T-helper 2 cell treated with Interferon-gamma antibody and Interleukin-4, amounts not matched to agents 100 ng/mL and 5 ng/mL, for 36 hours (primary cell): ENCODE data around the gene TAF7. TPM values are rescaled to one million over a fixed set of nuclear protein-coding genes. Genes with fewer than 3 reads are reported as not detected.
"Not testable (repeated sequence)": the region's sequence is repeated elsewhere in the genome, so short reads cannot be mapped to it uniquely, and the experiment has no call there.

Source experiments
- intact Hi-C: fragments of 100-400 bp; cut with micrococcal nuclease; formaldehyde crosslinking; loops from one replicate; pipeline ENCODE4 v1.15.1; 2023
- total RNA-seq: library from RNA; stranded (reverse); gene quantifications from 2 replicates; pipeline ENCODE4 v1.2.3, GENCODE V29; 2022

Gene TAF7
- total RNA-seq = 60.8 and 64.9 TPM in 2 replicates

- intact Hi-C loops = loop anchor here (1.0 to 5.0 kb wide), 6 partner anchors 92 to 674 kb away; partner anchors contain the start of genes IK, NDUFA2 and PCDHGA10
Measured at GRCh38 chr5:141320225-141321169, at the start of gene TAF7. TSS of gene TAF7 (minus strand) at chr5:141320784. CDS start at chr5:141320044, 740 bp downstream.

- intact Hi-C loops = no loop called here
Measured at GRCh38 chr5:141366016-141366896, 45.7 kb upstream of the TAF7 start.

- intact Hi-C loops = loop anchor here (5.0 kb wide), 1 partner anchor 58 kb away; the partner anchor contains the start of gene PCDHGA11
Measured at GRCh38 chr5:141363952-141364660, 43.5 kb upstream of the TAF7 start, which contains the start of gene PCDHGA5. TSS of gene PCDHGA5 (plus strand) at chr5:141364162. CDS start at chr5:141364331, 169 bp downstream.

- intact Hi-C loops = loop anchor here (5.0 kb wide), 1 partner anchor 60 kb away; the partner anchor contains the start of gene PCDHGA11
Measured at GRCh38 chr5:141362719-141363118, 42.1 kb upstream of the TAF7 start.

GRCh38 chr5:141360685-141361084, 40.1 kb upstream of the TAF7 start:
- intact Hi-C loops = loop anchor here (2.0 to 5.0 kb wide), 2 partner anchors 62 to 152 kb away; partner anchors contain the start of gene PCDHGA11

- intact Hi-C loops = loop anchor here (1.0 to 5.0 kb wide), 3 partner anchors 62 to 198 kb away; partner anchors contain the start of gene PCDHGA11
Measured at GRCh38 chr5:141359790-141360426, 39.3 kb upstream of the TAF7 start, which contains the start of gene PCDHGB2. TSS of gene PCDHGB2 (plus strand) at chr5:141359994. CDS start at chr5:141360136, 142 bp downstream.

GRCh38 chr5:141356950-141357349, 36.4 kb upstream of the TAF7 start:
- intact Hi-C loops = no loop called here

- intact Hi-C loops = no loop called here
Measured at GRCh38 chr5:141356133-141356532, 35.5 kb upstream of the TAF7 start.

GRCh38 chr5:141355641-141356040, 35.1 kb upstream of the TAF7 start:
- intact Hi-C loops = no loop called here

- intact Hi-C loops = no loop called here
Measured at GRCh38 chr5:141354900-141355469, 34.4 kb upstream of the TAF7 start, which contains the start of gene PCDHGA4. TSS of gene PCDHGA4 (plus strand) at chr5:141355021. CDS start at chr5:141355108, 87 bp downstream.

GRCh38 chr5:141351591-141351990, 31.0 kb upstream of the TAF7 start:
- intact Hi-C loops = no loop called here

- intact Hi-C loops = no loop called here
Measured at GRCh38 chr5:141349917-141350619, 29.5 kb upstream of the TAF7 start, which contains the start of gene PCDHGB1. TSS of gene PCDHGB1 (plus strand) at chr5:141350099. CDS start at chr5:141350261, 162 bp downstream.

GRCh38 chr5:141346017-141346416, 25.4 kb upstream of the TAF7 start:
- intact Hi-C loops = not testable (repeated sequence)

GRCh38 chr5:141345327-141345726, 24.7 kb upstream of the TAF7 start:
- intact Hi-C loops = no loop called here

- intact Hi-C loops = no loop called here
Measured at GRCh38 chr5:141343953-141344463, 23.4 kb upstream of the TAF7 start.

- intact Hi-C loops = no loop called here
Measured at GRCh38 chr5:141343242-141343952, 22.8 kb upstream of the TAF7 start, which contains the start of gene PCDHGA3. TSS of gene PCDHGA3 (plus strand) at chr5:141343829. CDS start at chr5:141344034, 205 bp downstream.

GRCh38 chr5:141342773-141343172, 22.2 kb upstream of the TAF7 start:
- intact Hi-C loops = no loop called here
